HG03095 (cell line): Measurements from ENCODE around the gene FBXW8.

ENCODE experiments used
- ATAC-seq: cut with Tn5 transposase; IDR thresholded peaks from one replicate; pipeline ENCODE4 v1.9.1; 2021; ENCODE audit warnings: moderate library complexity; ENCODE audit not compliant: unreplicated experiment

FBXW8 gene

DNA sequence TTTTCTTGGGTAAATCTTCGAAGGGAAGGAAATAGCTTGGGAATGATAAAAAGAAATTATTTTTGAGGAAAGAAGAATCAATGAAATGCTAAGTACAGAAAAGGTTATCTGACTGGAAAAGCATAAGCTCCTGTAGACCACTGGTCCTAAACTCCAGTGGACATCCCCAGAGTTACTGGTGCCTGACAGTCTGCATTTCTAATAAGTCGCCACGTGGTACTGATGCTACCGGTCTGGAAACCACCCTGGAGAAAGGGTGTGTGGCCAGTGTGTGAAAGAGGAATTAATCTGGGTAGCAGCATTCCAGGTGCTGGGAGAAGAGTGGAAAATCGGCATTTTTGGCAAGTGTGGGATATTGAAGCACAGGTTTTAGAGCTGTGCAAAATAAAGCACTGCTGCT is 73.3 kb downstream of the FBXW8 start:
- no peak for ATAC-seq

DNA sequence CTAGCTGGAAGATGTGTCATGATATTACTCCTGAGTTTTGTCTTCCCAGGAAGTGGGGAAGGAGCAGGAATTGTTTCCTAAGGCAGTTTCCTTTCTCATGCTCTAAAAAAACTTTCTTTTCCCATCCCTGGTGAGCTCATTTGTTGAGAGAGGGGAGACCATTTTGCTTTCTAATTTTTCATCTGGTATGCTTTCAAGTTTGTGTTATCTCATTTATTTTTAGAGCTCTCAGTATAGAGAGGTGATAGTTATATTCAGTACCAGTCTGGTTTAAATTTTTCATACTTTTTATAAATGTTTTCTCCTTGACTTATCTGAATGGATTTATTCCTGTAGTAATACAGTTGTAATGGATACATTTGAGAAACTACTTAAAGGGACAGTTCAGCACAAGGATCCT is 79.6 kb downstream of the FBXW8 start:
- no peak for ATAC-seq

DNA sequence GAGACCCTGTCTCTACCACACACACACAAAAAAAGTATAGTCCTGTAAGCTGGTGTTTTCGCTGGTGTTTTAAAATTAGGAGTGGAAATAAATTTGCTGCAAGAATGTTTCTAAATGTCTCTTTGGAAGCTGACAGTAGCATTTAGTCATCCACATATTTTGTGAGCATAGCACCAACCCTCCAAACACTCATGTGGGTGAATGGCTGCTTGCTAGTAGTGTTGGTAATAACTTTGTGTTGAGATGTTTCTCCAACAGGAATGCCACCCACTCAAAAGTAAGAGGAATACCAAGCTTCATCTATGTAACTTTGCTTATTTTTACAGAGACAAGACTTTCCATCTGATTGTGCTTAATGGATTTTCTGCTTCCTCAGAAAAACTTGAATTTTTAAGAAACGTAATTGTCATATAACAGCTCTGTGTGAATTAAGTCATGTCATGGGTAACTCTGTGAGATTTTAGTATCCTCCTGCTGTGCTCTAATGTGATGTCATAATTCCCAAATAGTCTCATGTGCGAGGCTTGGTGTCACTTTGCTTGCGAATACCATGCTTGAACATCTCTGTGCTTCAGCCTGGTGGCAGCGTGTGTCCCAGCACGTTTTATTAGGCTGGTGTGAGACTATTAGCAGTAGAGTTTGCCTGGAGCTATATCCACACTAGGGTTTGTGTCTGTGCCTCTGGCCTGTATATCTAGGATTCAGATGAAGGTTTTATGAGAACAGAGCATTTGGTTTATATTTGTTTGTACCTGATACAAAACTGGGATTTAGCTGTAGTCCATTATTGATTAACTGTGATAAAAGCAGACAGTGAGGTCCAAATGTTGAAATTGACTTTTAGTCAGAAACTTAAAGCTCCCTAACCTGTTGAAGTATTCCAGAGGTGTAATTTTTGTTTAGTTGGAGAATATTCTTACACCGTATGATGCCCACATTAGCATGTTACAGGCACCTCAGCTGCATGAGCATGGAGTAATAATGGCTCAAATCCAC is 80.5 kb downstream of the FBXW8 start:
- no peak for ATAC-seq

DNA sequence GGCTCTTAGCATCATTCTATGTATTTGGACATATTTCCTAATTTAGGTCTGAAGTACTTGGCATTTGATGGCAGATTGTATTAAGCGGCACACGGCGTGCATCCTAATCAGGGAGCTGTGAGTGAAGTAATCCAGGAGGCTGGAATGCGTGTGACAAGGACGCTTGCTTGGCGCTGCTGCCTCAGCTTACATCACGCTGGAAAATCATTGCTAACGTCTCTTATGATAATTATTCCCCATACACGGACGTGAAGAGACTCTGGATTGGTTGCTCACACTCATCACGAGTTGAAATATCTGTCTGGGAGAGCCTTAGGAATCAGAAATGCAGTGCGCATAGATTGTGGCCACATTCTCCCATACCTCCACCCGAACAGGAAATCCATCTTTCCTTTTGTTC is 85.3 kb downstream of the FBXW8 start:
- no peak for ATAC-seq

DNA sequence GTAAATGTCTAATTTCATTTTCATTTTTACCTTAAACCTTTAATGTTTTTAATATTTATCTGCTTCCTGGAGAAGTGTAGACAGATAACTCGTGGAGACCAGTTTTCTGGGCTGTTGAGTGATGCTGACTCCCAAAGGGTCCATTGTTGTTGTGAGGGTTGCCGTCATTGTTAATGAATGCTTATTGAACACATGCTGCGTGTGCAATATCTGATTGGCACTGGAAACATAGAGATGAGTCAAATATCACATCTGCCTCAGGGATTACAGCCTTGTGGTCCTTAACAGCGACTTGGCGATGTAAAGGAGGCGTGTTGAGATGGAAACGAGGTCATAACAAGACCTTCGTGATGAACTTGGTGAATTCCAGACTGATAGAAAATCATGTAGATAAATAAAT is 85.9 kb downstream of the FBXW8 start:
- no peak for ATAC-seq

DNA sequence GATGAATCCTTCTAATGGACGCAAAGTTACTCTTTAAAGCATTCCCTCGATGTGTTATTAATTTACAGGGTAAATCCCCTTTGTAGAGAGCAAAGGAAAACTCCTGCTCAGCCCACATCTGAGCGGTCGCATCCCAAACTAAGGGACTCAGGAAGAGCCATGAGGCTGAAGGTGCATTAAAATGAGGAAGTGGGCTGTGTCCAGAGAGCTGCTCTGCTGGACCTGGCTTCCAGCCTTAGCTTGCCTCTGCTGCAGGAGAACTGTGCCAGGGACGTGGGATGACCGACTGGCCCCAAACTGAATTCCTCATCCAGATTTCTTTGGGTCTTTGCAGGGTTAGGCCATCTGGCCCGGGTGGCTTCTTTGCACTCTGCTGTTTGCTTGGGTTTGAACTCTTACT is 88.3 kb downstream of the FBXW8 start:
- ATAC-seq: no peak

DNA sequence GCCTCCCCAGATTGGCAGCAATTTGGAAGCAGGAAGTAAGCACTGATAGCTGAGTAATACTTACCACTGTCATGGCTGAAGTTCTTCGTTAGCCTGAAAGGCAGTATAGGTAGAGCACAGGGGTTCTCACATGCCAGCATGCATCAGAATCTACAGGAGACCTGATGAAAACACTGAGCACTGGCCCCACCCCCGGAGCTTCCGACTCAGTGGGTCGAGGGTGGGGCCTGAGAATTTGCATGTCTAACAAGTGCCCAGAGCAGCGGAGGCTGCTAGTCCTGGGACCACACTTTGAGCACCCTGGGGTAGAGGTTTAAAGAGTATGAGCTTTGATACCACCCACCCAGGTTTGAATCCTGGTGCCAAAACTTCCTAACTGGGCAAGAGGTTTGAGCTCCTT is 89.6 kb downstream of the FBXW8 start:
- no peak for ATAC-seq

DNA sequence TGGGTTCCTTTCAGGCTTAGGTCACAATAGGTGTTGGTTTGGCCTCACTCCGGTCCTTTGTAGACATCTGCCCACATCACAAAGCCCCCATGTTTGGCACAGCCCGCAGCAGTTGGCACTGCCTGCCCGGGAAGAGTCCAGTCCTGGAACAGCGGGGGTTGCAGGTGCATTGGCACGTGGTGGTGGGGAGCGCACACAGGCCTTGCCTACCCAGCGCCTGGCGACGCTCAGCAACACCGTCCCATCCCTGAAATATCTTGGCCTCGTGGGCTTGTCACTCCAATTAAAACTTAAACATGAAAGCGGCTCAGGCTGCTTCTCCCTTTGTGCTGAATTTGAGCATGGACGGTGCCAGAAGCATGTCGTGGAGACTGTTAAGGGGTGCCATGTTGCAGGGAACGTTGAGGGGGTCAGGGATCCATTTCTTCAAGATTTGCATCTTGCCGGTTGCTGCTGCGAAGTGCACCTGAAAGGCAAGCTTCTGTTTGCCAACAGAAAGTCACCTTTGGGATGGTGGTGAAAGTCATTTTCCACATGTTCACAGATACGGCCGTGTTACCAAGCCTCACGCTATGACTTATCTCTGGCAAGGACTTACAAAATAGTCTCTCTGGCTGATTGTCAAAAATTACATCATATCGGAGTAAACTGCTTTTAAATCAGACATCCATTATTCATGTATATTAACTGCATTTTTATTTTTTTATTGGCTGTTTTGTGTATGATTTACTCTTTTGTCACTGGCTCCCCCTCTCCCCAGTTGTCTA is 91.5 kb downstream of the FBXW8 start:
- ATAC-seq: no peak

DNA sequence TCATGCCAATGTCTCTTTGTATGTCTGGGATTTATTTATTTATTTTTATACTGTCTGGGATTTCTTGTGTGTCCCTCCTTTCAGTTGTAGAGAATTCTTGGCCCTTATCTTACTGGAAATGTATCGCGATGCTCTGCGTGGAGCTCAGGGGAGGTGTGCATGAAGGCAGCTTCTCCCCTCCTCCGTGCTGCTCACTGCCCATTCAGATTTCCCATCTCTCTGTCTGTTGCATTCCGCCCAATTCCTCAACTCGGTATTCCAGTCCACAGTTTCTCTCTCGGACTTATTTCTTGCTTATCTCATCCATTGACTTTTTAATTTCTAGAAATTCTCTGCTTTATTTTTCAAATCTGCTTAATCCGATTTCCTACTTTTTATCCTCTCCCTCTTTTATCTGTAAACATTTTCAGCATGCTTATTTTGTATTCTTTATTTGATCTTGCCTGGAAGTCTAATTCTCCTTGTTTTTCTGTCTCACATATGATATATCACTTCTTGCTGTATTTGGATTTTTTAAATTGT is 93.2 kb downstream of the FBXW8 start:
- no peak for ATAC-seq

DNA sequence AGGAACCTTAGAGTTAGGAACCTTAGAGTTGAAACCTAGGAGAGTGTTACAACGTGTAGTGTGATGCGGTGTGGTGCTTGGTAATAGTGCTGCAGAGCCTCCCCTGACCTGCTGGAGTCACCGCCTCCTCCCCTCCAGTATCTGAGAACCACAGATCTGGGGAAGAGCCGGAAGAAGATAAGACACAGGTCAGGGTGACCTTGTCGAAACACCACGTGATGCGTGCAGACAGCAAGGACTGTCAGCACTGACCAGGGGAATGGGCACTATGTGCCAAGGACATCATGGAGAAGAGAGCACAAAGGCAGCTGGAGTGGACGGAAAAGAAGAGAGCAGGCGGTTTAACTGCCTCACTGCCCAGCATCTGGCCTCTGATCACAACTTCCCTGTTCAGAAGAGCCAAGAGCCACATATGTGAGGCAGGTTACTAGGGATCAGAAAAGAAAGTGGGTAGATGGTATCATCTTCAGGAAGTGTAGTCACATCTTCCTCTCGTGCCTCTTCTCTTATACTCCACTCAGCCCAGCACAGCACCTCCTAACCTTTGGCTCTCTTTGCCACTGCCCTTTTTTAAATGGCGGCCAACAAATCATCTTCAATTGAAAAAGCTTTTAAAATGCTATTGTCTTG is 94.8 kb downstream of the FBXW8 start:
- no peak for ATAC-seq

DNA sequence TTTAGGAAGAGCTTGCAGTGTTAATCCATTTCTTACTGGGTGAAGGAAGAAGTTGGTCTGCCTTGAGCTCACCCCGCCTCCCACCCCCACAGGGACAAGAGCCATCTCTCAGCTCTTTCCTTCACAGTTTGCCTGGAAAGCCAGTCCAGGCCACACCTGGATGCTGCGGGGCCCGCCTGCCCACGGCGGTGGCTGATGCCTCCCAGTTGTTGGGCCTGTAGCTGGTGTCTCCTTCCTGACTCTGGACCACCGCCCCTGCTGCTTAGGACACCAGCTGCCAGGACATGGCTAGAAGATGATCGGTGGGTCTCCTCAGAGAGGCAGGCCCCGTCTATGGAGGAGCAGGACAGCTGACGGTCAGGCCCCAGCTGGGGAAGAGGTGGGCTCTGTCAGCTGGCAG is 95.6 kb downstream of the FBXW8 start:
- ATAC-seq: no peak

DNA sequence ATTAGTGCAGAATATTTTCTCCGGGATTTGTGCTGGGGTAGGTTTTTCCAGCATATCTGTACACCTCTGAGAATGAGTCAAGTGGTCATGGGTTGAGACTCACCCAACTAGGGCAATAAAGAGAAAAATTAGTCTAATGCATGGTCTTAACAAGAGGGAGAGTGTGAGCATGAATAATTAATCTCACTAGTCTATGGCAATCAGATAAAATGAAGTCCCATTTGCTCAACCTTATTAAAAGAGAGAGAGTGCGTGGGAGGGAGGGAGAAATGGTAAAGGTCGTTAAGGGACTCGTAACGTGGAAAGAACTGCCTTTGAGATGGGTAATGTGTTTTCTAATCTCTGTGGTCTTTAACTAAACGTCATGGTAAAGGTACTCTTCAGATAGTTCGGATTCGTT is 96.8 kb downstream of the FBXW8 start:
- ATAC-seq: no peak

DNA sequence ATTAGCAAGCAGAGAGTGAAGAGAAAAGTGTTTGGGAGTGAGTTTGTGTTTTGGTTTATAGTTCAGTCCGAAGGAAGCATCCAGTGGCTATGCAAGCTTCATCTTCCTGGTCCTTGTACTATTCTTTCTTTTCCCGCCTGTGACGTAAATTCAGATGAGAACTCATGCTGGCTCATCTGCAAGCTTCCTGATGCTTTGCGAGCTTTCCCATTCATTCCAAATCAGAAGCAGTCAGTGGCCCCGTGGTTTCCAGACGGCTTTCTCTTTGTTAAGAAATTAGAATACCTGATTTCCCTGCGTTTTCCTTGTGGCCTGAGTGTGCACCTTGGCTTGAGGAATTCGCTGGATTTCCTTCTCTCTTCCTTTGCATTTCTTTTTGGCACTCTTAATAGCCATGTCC is 99.0 kb downstream of the FBXW8 start:
- no peak for ATAC-seq

DNA sequence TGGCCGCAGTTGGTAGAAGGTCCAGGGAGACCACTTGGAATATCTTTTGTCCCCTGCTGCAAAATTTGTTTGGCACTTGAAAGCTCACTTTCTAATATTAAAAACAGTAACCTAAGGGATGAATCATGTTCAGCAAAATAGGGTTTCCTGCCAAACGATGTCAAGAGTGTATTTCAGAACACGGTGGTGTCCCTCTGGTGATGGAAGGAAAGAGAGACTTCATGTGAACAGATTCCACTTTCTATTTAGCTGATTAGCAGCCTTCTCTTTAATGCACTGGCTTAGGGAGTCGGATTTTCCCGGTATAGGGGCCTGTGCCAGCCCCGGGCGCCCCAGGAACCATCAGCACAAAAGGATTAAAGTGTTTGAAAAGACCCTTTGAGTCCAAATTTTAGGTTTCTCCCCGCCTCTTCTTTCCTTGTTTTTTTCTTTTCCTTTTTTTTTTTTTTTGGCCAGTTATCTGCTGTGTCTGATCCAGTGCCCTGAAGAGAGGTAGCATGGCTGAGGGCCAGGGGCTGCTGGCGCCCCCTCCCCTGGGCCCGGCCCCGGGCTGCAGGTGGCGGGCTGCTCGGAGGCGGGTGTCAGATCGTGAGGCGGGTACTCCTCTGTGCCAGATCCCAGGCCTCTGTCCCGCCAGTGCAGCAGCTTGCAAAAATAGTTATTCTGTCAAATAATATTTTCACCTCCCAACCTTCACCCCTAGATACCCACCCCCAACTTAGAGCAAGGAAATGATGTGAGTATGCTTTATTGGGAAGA is 100.1 kb downstream of the FBXW8 start:
- no peak for ATAC-seq

DNA sequence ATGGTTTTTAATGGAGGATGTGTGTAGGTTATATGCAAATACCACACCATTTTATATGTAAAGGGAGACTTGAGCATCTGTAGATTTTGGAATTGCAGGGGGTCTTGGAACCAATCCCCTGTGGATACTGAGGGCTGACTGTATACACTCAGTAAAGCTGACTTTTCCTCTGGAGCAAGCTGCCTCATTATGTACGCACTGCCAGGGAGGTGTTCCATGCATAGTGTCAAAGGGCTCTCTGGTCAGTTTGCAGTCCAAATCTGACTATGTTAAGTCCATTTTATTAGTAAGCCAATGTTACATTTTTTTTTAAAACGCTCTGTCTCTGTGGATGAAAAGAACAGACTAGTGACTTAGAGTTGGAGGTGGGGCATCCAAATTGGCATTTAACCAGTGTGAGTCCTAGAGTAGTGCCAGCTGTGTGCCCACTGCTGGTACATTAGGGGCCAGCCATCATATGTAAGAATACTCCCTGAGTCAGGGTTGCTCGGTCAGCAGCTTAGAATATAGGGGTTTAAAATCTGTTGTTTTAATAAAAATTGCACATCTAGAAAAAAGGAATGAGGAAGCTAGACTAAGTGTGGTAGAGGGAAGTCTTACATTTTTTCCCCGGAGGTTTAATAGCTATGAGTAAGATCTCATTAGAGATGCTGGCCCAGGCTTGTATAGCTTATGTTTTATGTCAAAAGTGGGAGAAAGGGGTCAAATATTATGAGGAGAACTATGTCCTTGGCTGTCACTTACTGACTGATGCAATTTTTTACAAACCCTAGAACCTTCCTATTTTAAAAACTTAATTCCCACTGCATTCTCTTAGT is 101.4 kb downstream of the FBXW8 start:
- no peak for ATAC-seq

DNA sequence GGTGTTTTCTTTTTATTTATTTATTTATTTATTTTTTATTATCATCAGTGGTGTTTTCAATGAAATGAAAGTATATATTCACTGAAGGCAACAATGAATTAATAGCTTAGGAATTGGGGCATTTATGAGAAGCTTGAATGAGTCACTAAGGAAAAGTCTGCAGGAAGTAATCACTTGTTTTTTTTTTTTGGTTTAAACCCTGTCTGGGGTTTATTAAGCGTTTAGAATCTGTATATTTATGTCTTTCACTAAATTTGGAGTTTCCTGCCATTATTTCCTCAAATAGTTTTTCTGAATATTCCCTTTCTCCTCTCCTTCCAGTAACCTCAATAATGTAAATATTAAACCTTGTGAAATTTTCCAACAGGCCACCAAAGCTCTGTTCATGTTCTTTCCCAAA is 103.0 kb downstream of the FBXW8 start:
- ATAC-seq: no peak

DNA sequence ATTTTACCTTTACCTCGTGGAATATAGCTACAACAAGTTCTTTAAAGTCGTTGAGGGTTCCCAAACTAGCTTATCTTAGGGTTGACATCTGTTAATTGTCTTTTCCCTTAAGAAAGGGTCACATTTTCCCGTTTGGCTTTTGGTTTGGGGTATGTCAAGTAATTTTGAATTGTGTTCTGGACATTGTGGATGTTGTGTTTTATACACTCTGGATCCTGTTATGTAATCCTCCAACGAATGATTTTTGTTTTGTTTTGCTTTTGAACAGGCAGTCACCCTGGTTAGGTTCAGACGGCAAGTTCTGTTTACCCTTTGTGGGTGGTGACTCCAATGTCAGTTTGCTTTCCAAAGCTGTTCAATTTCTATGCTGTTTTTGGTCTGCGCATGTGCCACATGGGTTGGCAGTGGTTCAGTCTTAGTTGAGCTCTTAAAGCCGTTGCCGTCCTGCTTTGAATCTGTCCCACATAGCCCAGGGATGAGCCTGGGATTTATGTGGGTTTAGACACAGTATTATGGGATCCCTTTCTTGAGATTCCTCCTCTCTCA is 103.7 kb downstream of the FBXW8 start:
- no peak for ATAC-seq

DNA sequence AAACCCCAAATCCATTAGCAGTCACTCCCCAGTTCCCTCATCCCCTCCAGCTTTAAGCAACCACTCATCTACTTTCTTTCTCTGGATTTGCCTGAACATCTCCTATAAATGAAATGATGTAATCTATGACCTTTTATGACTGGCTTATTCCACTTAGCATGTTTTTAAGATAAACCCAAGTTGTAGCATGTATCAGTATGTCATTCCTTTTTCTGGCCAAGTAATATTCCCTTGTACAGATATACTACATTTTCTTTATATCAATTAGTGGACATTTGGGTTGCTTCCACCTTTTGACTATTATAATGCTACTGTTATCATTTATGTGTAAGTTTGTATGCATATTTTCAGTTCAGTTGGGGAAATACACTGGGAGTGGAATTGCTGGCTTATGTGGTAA is 105.1 kb downstream of the FBXW8 start:
- no peak for ATAC-seq

DNA sequence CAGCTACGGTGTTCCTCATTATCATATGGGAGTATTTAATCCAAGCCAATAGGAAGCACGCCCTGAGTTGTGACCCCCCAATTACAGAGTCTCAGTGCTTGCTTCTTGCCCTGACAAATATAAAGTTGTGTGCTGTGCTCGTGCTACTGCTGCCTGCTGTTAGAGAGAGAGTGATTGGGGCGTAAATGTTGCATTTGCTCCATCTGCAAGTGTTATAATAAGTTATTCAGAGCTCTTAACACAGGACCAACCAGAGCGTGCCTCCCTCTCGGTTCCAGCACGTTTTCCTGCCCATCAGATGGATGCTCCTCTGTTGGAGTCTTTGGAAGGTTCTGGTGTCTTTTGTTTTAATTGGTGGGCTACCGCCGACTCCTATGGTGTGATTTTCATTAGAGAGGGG is 107.1 kb downstream of the FBXW8 start:
- no peak for ATAC-seq

DNA sequence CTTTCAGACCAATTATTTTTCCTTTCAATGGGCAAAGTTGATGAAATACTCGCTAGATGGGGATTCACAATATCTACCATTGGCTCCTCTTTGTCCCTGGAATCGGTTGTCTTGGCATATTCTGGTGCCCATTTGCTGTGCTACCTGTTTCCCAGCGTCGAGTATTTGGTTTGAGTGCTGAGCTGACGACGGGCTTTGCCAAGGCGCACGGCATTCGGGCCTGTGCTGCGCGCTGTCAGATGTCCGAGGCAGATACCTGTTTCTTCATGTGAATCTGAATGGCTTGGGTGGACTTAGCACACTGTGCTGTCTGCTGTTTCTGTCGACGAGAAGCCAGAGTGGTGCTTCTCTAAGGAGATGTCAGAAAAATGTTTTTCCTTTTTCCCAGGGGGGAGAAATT is 107.5 kb downstream of the FBXW8 start:
- no peak for ATAC-seq
